H9 (cell line): Measurements from ENCODE around the gene PLXNB2. TPM values are rescaled to one million over a fixed set of nuclear protein-coding genes. Genes with fewer than 3 reads are reported as not detected.

Experiments used
- DNase-seq: peaks from one replicate; pipeline ENCODE4 v3.0.0-alpha.2; 2017
- H2AFZ ChIP-seq: one replicate; pipeline ENCODE4 v1.6.1; 2013; ENCODE audit warnings: mild to moderate bottlenecking, low read length, control low read depth, moderate library complexity
- H2AK5ac ChIP-seq: 2 replicates; pipeline ENCODE4 v1.6.1; 2013; ENCODE audit warnings: low read length, control low read depth, mixed read lengths; ENCODE audit not compliant: insufficient read length
- H2BK120ac ChIP-seq: one replicate; pipeline ENCODE4 v1.6.1; 2013; ENCODE audit warnings: low read depth, mild to moderate bottlenecking, low read length, control low read depth, inconsistent platforms; ENCODE audit not compliant: poor library complexity, severe bottlenecking
- H2BK12ac ChIP-seq: 2 replicates; pipeline ENCODE4 v1.6.1; 2013; ENCODE audit warnings: low read length, control low read depth, mixed read lengths, low read depth; ENCODE audit not compliant: insufficient read length
- H2BK15ac ChIP-seq: 2 replicates; pipeline ENCODE4 v1.6.1; 2013; ENCODE audit warnings: low read depth, low read length, control low read depth
- H2BK20ac ChIP-seq: one replicate; pipeline ENCODE4 v1.6.1; 2013; ENCODE audit warnings: low read depth, mild to moderate bottlenecking, low read length, control low read depth, inconsistent platforms; ENCODE audit not compliant: poor library complexity, severe bottlenecking
- H2BK5ac ChIP-seq: 2 replicates; pipeline ENCODE4 v1.6.1; 2013; ENCODE audit warnings: low read length, control low read depth, mixed read lengths; ENCODE audit not compliant: insufficient read length
- H3K14ac ChIP-seq: 2 replicates; pipeline ENCODE4 v1.6.1; 2013; ENCODE audit warnings: low read length, control low read depth; ENCODE audit not compliant: insufficient read depth
- H3K18ac ChIP-seq: 2 replicates; pipeline ENCODE4 v1.6.1; 2013; ENCODE audit warnings: low read depth, mild to moderate bottlenecking, mixed read lengths, low read length, control low read depth; ENCODE audit not compliant: insufficient read length
- H3K23ac ChIP-seq: 2 replicates; pipeline ENCODE4 v1.6.1; 2013; ENCODE audit warnings: low read length, control low read depth, mixed read lengths, low read depth; ENCODE audit not compliant: insufficient read length
- H3K23me2 ChIP-seq: 2 replicates; pipeline ENCODE4 v1.6.1; 2013; ENCODE audit warnings: low read depth, mild to moderate bottlenecking, mixed read lengths, low read length, control low read depth; ENCODE audit not compliant: insufficient read length, poor library complexity, severe bottlenecking
- H3K27ac ChIP-seq: 2 replicates; pipeline ENCODE4 v1.5.1; 2013; ENCODE audit warnings: low read length, control low read depth, mixed read lengths, low read depth; ENCODE audit not compliant: insufficient read length
- H3K27me3 ChIP-seq: 2 replicates; pipeline ENCODE4 v1.6.1; 2013; ENCODE audit warnings: low read length, control low read depth, inconsistent platforms; ENCODE audit not compliant: insufficient read depth
- H3K4ac ChIP-seq: 2 replicates; pipeline ENCODE4 v1.6.1; 2013; ENCODE audit warnings: low read depth, mild to moderate bottlenecking, control low read depth, inconsistent platforms, low read length, moderate library complexity
- H3K4me1 ChIP-seq: 2 replicates; pipeline ENCODE4 v1.6.1; 2013; ENCODE audit warnings: low read length, control low read depth, inconsistent platforms; ENCODE audit not compliant: insufficient read depth
- H3K4me2 ChIP-seq: 2 replicates; pipeline ENCODE4 v1.6.1; 2013; ENCODE audit warnings: low read length, control low read depth, mixed read lengths; ENCODE audit not compliant: insufficient read length, insufficient read depth
- H3K56ac ChIP-seq: 2 replicates; pipeline ENCODE4 v1.6.1; 2013; ENCODE audit warnings: low read depth, mild to moderate bottlenecking, mixed read lengths, low read length, control low read depth; ENCODE audit not compliant: insufficient read length
- H3K79me1 ChIP-seq: 2 replicates; pipeline ENCODE4 v1.6.1; 2013; ENCODE audit warnings: low read depth, mild to moderate bottlenecking, moderate library complexity, low read length, control low read depth, inconsistent platforms; ENCODE audit not compliant: insufficient read depth, poor library complexity, severe bottlenecking
- H3K79me2 ChIP-seq: 2 replicates; pipeline ENCODE4 v1.6.1; 2013; ENCODE audit warnings: low read length, control low read depth, inconsistent platforms; ENCODE audit not compliant: insufficient read depth
- H3K9ac ChIP-seq: 2 replicates; pipeline ENCODE4 v1.6.1; 2013; ENCODE audit warnings: low read length, control low read depth, mixed read lengths; ENCODE audit not compliant: insufficient read length; ENCODE audit errors: extremely low read depth
- H3K9me3 ChIP-seq: one replicate; pipeline ENCODE4 v1.6.1; 2013; ENCODE audit warnings: low read depth, low read length, inconsistent platforms; ENCODE audit not compliant: control insufficient read depth
- H3T11ph ChIP-seq: one replicate; pipeline ENCODE4 v1.6.1; 2013; ENCODE audit warnings: mild to moderate bottlenecking, low read length, control low read depth, inconsistent platforms
- H4K20me1 ChIP-seq: one replicate; pipeline ENCODE4 v1.6.1; 2013; ENCODE audit not compliant: control insufficient read depth, insufficient read length, insufficient read depth
- H4K5ac ChIP-seq: 2 replicates; pipeline ENCODE4 v1.6.1; 2013; ENCODE audit warnings: low read depth, mild to moderate bottlenecking, mixed read lengths, low read length, control low read depth; ENCODE audit not compliant: insufficient read length
- H4K8ac ChIP-seq: replicated peaks from 2 replicates; pipeline ENCODE4 v1.6.1; 2013; ENCODE audit warnings: low read length, control low read depth, mixed read lengths, low read depth; ENCODE audit not compliant: insufficient read length
- H4K91ac ChIP-seq: 2 replicates; pipeline ENCODE4 v1.6.1; 2013; ENCODE audit warnings: low read depth, mild to moderate bottlenecking, moderate library complexity, mixed read lengths, low read length, control low read depth; ENCODE audit not compliant: insufficient read length
- H3K27ac Mint-ChIP-seq, 3 experiments: 2 replicates in 2 of 3; 3 replicates in 1 of 3; pipeline ENCODE4 v1.8.0; 2020 to 2021; ENCODE audit warnings: mixed read lengths in 3 of 3, mild to moderate bottlenecking in 1 of 3, moderate library complexity in 1 of 3
- H3K27me3 Mint-ChIP-seq: 2 replicates; pipeline ENCODE4 v1.8.0; 2021; ENCODE audit warnings: low read depth, mild to moderate bottlenecking, moderate library complexity, mixed read lengths
- H3K36me3 Mint-ChIP-seq, 3 experiments: 2 replicates in 2 of 3; 3 replicates in 1 of 3; pipeline ENCODE4 v1.8.0; 2020 to 2021; ENCODE audit warnings: low read depth in 3 of 3, mixed read lengths in 3 of 3; ENCODE audit not compliant: insufficient read depth in 1 of 3
- H3K4me1 Mint-ChIP-seq, 2 experiments: 2 replicates each; pipeline ENCODE4 v1.8.0; 2020; ENCODE audit warnings: mixed read lengths in 2 of 2
- H3K4me3 Mint-ChIP-seq, 2 experiments: 2 replicates in 1 of 2; 3 replicates in 1 of 2; pipeline ENCODE4 v1.8.0; 2020 to 2021; ENCODE audit warnings: mild to moderate bottlenecking in 2 of 2, mixed read lengths in 2 of 2, moderate library complexity in 1 of 2
- H3K9me3 Mint-ChIP-seq, 2 experiments: 2 replicates in 1 of 2; 3 replicates in 1 of 2; pipeline ENCODE4 v1.8.0; 2020; ENCODE audit warnings: mild to moderate bottlenecking in 2 of 2, mixed read lengths in 2 of 2, moderate library complexity in 1 of 2
- WGBS: extraction: QIAGEN DNeasy Blood & Tissue Kit; methylation state at CpG from one replicate; pipeline ENCODE4 v1.1.7; 2013; ENCODE audit warnings: missing lambda C conversion rate, low lambda C conversion rate, mixed read lengths; ENCODE audit not compliant: insufficient read length; ENCODE audit errors: extremely low coverage; 5-methylcytosine and 5-hydroxymethylcytosine counted together
- total RNA-seq: library from RNA; stranded (reverse); gene quantifications from 2 replicates; pipeline ENCODE4 v1.2.1, GENCODE V29; 2021
- TF ChIP-seq, protein P1 (sequence below): fragments of 200-600 bp; sonication (generic); conservative IDR thresholded peaks from 3 replicates; pipeline ENCODE4 v1.8.0; 2021; ENCODE audit warnings: antibody characterized with exemption, mild to moderate bottlenecking

The PLXNB2 gene
- total RNA-seq, 1 experiment from 2014 or later: 87.6 TPM

DNA sequence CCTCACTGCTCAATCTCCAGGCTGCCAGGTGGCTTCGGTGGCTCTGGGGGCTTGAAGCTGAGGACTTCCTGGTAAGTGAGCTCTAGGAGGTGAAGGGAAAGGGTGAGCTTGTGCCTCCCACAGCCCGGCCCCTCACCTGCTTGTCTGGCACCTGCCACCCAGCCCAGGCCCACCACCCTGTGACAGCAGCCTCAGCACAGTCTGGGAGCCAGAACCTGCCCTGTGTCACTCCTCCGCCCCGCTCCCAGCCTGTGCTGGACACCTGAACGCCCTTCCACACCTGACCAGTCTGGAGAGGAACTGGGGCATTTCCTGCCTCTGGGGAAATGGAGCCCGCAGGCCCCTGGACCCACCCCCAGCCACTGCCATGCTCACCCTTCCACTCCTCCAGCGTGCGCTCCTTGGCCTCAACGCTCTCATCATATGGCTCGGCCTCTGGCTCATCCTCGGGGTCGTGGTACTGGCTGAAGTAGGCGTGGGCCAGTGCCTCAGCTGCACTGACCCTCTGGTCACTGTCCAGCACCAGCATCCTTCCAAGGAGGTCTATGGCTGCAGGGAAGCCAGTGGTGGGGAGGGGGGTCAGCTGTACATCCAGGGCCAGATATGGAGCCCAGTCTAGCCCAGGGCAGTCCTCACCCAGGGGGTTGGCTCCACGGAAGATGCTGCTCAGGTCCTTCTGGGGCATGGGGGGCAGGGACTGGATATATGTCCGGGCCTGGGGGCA, 42.3 kb downstream of the PLXNB2 start:
- no CpG with 5 or more reads among the region's 15 CpGs for WGBS
- Histone ChIP-seq H3T11ph (no peak overlapping the region), H4K91ac (no peak overlapping the region), H3K27me3 (peaks cover 15% of the 10 kb centered on the region; the same call in 1 of the 2 replicates), H3K4me2 (no peak overlapping the region), H3K79me1 (no peaks in the 10 kb centered on the region), H2AFZ (no peak overlapping the region), H3K56ac (no peak overlapping the region), H3K23ac (no peak overlapping the region), H3K9ac (no peak overlapping the region), H3K4ac (no peak overlapping the region), H4K5ac (no peak overlapping the region), H2BK5ac (no peak overlapping the region), H3K18ac (no peak overlapping the region), H2AK5ac (no peak overlapping the region), H4K8ac (no peak overlapping the region), H2BK120ac (no peak overlapping the region), H2BK20ac (no peak overlapping the region), H3K23me2 (peaks cover 8% of the 10 kb centered on the region), H3K79me2 (no peaks in the 10 kb centered on the region), H3K27ac (no peak overlapping the region), H3K9me3 (no peaks in the 10 kb centered on the region), H4K20me1 (no peaks in the 10 kb centered on the region), H2BK12ac (no peak overlapping the region), H3K4me1 (no peaks in the 10 kb centered on the region), H3K14ac (no peak overlapping the region), H2BK15ac (no peak overlapping the region)
- no peaks in the 10 kb centered on the region for H3K36me3 Mint-ChIP-seq
- H3K27me3 Mint-ChIP-seq: peaks cover 80% of the 10 kb centered on the region
- no peak overlapping the region for H3K4me3 Mint-ChIP-seq
- no peak for DNase-seq
- peaks cover 8 to 14% of the 10 kb centered on the region in 2 experiments for H3K4me1 Mint-ChIP-seq
- TF ChIP-seq, protein P1, sequence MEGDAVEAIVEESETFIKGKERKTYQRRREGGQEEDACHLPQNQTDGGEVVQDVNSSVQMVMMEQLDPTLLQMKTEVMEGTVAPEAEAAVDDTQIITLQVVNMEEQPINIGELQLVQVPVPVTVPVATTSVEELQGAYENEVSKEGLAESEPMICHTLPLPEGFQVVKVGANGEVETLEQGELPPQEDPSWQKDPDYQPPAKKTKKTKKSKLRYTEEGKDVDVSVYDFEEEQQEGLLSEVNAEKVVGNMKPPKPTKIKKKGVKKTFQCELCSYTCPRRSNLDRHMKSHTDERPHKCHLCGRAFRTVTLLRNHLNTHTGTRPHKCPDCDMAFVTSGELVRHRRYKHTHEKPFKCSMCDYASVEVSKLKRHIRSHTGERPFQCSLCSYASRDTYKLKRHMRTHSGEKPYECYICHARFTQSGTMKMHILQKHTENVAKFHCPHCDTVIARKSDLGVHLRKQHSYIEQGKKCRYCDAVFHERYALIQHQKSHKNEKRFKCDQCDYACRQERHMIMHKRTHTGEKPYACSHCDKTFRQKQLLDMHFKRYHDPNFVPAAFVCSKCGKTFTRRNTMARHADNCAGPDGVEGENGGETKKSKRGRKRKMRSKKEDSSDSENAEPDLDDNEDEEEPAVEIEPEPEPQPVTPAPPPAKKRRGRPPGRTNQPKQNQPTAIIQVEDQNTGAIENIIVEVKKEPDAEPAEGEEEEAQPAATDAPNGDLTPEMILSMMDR: no peak
- H3K9me3 Mint-ChIP-seq: peaks cover 2 to 3% of the 10 kb centered on the region in 2 experiments; a peak in 2 of 5 replicates
- H3K27ac Mint-ChIP-seq: no peak overlapping the region; a peak in 1 of 7 replicates
